WTC11 (cell line): ENCODE results near the gene DAPK1.

Experiments used
- ATF1 ChIP-seq: sonication (generic); formaldehyde crosslinking; IDR thresholded peaks from 2 replicates; pipeline ENCODE4 v1.8.1; 2023; ENCODE audit warnings: mild to moderate bottlenecking, moderate library complexity, missing genetic modification reagents
- FOXJ3 ChIP-seq: sonication (generic); formaldehyde crosslinking; IDR thresholded peaks from 2 replicates; pipeline ENCODE4 v1.9.0; 2021; ENCODE audit warnings: missing genetic modification reagents, mild to moderate bottlenecking, borderline replicate concordance
- IRF2 ChIP-seq: sonication (generic); formaldehyde crosslinking; IDR thresholded peaks from 2 replicates; pipeline ENCODE4 v1.8.0; 2022; ENCODE audit warnings: low read depth, missing genetic modification reagents, borderline replicate concordance
- NFE2L1 ChIP-seq: sonication (generic); formaldehyde crosslinking; IDR thresholded peaks from 2 replicates; pipeline ENCODE4 v1.8.1; 2023; ENCODE audit warnings: missing genetic modification reagents
- NFYB ChIP-seq: sonication (generic); formaldehyde crosslinking; conservative IDR thresholded peaks from 2 replicates; pipeline ENCODE4 v1.8.0; 2022; ENCODE audit warnings: low read depth, missing genetic modification reagents
- SMAD3 ChIP-seq: sonication (generic); formaldehyde crosslinking; IDR thresholded peaks from 2 replicates; pipeline ENCODE4 v1.8.0; 2022; ENCODE audit warnings: missing genetic modification reagents, mild to moderate bottlenecking, borderline replicate concordance
- SP1 ChIP-seq: sonication (generic); formaldehyde crosslinking; conservative IDR thresholded peaks from 2 replicates; pipeline ENCODE4 v1.8.1; 2022; ENCODE audit warnings: missing genetic modification reagents
- TF ChIP-seq, protein P1 (sequence below): fragments of 200-600 bp; IDR thresholded peaks from 2 replicates; pipeline ENCODE4 v1.8.0; 2022; ENCODE audit warnings: antibody characterized with exemption
- TF ChIP-seq, protein P2 (sequence below): sonication (generic); formaldehyde crosslinking; IDR thresholded peaks from 2 replicates; pipeline ENCODE4 v1.8.1; 2022; ENCODE audit warnings: low read depth, missing genetic modification reagents, borderline replicate concordance
- TF ChIP-seq, protein P3 (sequence below): sonication (generic); formaldehyde crosslinking; conservative IDR thresholded peaks from 2 replicates; pipeline ENCODE4 v1.8.1; 2022; ENCODE audit warnings: mild to moderate bottlenecking, missing genetic modification reagents
- TF ChIP-seq, protein P4 (sequence below): sonication (generic); formaldehyde crosslinking; IDR thresholded peaks from 2 replicates; pipeline ENCODE4 v1.8.0; 2022; ENCODE audit warnings: mild to moderate bottlenecking, missing genetic modification reagents

DNA sequence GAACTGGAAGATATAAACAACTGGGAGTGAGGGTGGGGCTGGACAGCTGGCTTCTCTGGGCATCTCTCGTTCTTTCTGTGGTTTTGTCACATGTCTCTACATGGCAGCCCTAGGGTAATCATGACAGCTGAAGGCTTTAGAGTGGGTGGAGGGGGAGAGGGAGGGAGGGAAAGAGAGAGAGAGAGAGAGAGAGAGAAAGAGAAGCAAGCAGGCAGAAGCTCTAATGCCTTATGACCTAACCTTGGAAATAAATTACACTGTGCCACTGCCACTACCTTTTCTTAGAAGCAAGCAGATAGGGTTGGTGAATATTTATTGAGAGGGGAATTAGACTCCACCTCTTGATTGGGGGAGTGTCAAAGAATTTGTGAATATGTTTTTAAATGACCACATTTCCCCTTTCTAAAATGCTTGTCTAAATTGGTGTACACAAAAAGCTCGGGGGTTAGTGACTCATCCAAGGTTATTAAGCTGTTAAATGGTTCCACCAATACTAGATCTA, 2.6 kb upstream of the DAPK1 start:
- TF ChIP-seq, protein P1, sequence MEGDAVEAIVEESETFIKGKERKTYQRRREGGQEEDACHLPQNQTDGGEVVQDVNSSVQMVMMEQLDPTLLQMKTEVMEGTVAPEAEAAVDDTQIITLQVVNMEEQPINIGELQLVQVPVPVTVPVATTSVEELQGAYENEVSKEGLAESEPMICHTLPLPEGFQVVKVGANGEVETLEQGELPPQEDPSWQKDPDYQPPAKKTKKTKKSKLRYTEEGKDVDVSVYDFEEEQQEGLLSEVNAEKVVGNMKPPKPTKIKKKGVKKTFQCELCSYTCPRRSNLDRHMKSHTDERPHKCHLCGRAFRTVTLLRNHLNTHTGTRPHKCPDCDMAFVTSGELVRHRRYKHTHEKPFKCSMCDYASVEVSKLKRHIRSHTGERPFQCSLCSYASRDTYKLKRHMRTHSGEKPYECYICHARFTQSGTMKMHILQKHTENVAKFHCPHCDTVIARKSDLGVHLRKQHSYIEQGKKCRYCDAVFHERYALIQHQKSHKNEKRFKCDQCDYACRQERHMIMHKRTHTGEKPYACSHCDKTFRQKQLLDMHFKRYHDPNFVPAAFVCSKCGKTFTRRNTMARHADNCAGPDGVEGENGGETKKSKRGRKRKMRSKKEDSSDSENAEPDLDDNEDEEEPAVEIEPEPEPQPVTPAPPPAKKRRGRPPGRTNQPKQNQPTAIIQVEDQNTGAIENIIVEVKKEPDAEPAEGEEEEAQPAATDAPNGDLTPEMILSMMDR: no peak
- TF ChIP-seq NFYB (CRISPR knock-in tag) (no peak), NFE2L1 (CRISPR knock-in tag) (no peak), ATF1 (CRISPR knock-in tag) (no peak), FOXJ3 (no peak), SMAD3 (no peak), SP1 (CRISPR knock-in tag) (no peak), IRF2 (CRISPR knock-in tag) (no peak)
- TF ChIP-seq, protein P2, sequence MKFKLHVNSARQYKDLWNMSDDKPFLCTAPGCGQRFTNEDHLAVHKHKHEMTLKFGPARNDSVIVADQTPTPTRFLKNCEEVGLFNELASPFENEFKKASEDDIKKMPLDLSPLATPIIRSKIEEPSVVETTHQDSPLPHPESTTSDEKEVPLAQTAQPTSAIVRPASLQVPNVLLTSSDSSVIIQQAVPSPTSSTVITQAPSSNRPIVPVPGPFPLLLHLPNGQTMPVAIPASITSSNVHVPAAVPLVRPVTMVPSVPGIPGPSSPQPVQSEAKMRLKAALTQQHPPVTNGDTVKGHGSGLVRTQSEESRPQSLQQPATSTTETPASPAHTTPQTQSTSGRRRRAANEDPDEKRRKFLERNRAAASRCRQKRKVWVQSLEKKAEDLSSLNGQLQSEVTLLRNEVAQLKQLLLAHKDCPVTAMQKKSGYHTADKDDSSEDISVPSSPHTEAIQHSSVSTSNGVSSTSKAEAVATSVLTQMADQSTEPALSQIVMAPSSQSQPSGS (CRISPR knock-in tag): no peak
- TF ChIP-seq, protein P3, sequence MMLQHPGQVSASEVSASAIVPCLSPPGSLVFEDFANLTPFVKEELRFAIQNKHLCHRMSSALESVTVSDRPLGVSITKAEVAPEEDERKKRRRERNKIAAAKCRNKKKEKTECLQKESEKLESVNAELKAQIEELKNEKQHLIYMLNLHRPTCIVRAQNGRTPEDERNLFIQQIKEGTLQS (CRISPR knock-in tag): no peak
- TF ChIP-seq, protein P4, sequence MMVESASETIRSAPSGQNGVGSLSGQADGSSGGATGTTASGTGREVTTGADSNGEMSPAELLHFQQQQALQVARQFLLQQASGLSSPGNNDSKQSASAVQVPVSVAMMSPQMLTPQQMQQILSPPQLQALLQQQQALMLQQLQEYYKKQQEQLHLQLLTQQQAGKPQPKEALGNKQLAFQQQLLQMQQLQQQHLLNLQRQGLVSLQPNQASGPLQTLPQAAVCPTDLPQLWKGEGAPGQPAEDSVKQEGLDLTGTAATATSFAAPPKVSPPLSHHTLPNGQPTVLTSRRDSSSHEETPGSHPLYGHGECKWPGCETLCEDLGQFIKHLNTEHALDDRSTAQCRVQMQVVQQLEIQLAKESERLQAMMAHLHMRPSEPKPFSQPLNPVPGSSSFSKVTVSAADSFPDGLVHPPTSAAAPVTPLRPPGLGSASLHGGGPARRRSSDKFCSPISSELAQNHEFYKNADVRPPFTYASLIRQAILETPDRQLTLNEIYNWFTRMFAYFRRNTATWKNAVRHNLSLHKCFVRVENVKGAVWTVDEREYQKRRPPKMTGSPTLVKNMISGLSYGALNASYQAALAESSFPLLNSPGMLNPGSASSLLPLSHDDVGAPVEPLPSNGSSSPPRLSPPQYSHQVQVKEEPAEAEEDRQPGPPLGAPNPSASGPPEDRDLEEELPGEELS (CRISPR knock-in tag): no peak
